ENCODE results near the gene TMEM250. TPM values are rescaled to one million over a fixed set of nuclear protein-coding genes. Genes with fewer than 3 reads are reported as not detected.

The TMEM250 gene
- total RNA-seq, 4 donors from 2014 or later: 34.7 to 75.0 (median 69.2) TPM

GRCh38 chr9:136095070-136096058, 23.3 kb downstream of the TMEM250 start, which contains the start of gene NACC2:
Gene NACC2, minus strand, starts transcription at chr9:136095289. Its CDS starts 44,768 bp downstream, at chr9:136050521.
- Histone ChIP-seq H3K27ac (peak within 1 kb of the TSS; percentile 79 to 95 (median 87)), H3K4me3 (peak within 1 kb of the TSS; percentile 63 to 99 (median 76)), H3K27me3 (no peaks in the 10 kb centered on the region), H3K4me1 (peaks cover 0 to 52% (median 2%) of the 10 kb centered on the region in 4 donors), H3K9me3 (no peaks in the 10 kb centered on the region), H3K36me3 (peaks cover 0 to 5% (median 0%) of the 10 kb centered on the region in 3 donors)
- TF ChIP-seq CTCF (IDR thresholded peaks at IDR 0.05) (no peak), POLR2A (IDR thresholded peaks at IDR 0.05) (peak in 1 of 2 donors; percentile 83)
- peak in 2 of 3 donors; percentile 84 to 88 for DNase-seq

GRCh38 chr9:136093995-136094881, 24.4 kb downstream of the TMEM250 start:
- TF ChIP-seq POLR2A (IDR thresholded peaks at IDR 0.05) (peak in 1 of 2 donors; percentile 11), CTCF (IDR thresholded peaks at IDR 0.05) (peak in 1 of 6 experiments; percentile 4)
- peak; percentile 40 to 80 (median 78) for DNase-seq
- no peaks in the 10 kb centered on the region for H3K9me3 ChIP-seq
- H3K27me3 ChIP-seq: no peaks in the 10 kb centered on the region
- peaks cover 0 to 5% (median 0%) of the 10 kb centered on the region in 3 donors for H3K36me3 ChIP-seq
- peak overlapping the region; percentile 63 to 99 (median 76) for H3K4me3 ChIP-seq
- peak overlapping the region; percentile 79 to 95 (median 87) for H3K27ac ChIP-seq
- H3K4me1 ChIP-seq: peaks cover 0 to 57% (median 2%) of the 10 kb centered on the region in 4 donors

- peaks cover 0 to 63% (median 5%) of the 10 kb centered on the region in 4 donors for H3K4me1 ChIP-seq
- peak overlapping the region; percentile 79 to 95 (median 87) for H3K27ac ChIP-seq
- DNase-seq: no peak
- H3K36me3 ChIP-seq: peaks cover 0 to 5% (median 0%) of the 10 kb centered on the region in 3 donors
- H3K27me3 ChIP-seq: no peaks in the 10 kb centered on the region
- TF ChIP-seq POLR2A (IDR thresholded peaks at IDR 0.05): no peak
- no peak for TF ChIP-seq CTCF (IDR thresholded peaks at IDR 0.05)
- H3K4me3 ChIP-seq: peak overlapping the region; percentile 63 to 99 (median 76)
- no peaks in the 10 kb centered on the region for H3K9me3 ChIP-seq
These were observed 25.2 kb downstream of the TMEM250 start for GRCh38 chr9:136093346-136093986.

- TF ChIP-seq POLR2A (IDR thresholded peaks at IDR 0.05) (no peak), CTCF (IDR thresholded peaks at IDR 0.05) (no peak)
- peak overlapping the region in 1 of 4 donors; percentile 95 for H3K27ac ChIP-seq
- peaks cover 0 to 71% (median 5%) of the 10 kb centered on the region in 4 donors for H3K4me1 ChIP-seq
- H3K36me3 ChIP-seq: peaks cover 0 to 5% (median 0%) of the 10 kb centered on the region in 3 donors
- DNase-seq: no peak
- no peaks in the 10 kb centered on the region for H3K27me3 ChIP-seq
- H3K4me3 ChIP-seq: peak overlapping the region in 1 of 4 donors; percentile 80
- no peaks in the 10 kb centered on the region for H3K9me3 ChIP-seq
These were observed 25.9 kb downstream of the TMEM250 start for GRCh38 chr9:136092741-136093140.

- Histone ChIP-seq H3K27me3 (no peaks in the 10 kb centered on the region), H3K36me3 (peaks cover 0 to 5% (median 0%) of the 10 kb centered on the region in 3 donors), H3K4me3 (no peak overlapping the region), H3K27ac (peak overlapping the region in 1 of 4 donors; percentile 95), H3K4me1 (peaks cover 0 to 75% (median 5%) of the 10 kb centered on the region in 4 donors), H3K9me3 (no peaks in the 10 kb centered on the region)
- no peak for DNase-seq
- TF ChIP-seq POLR2A (IDR thresholded peaks at IDR 0.05): no peak
- TF ChIP-seq CTCF (IDR thresholded peaks at IDR 0.05): no peak
These were observed 26.4 kb downstream of the TMEM250 start for GRCh38 chr9:136092353-136092650.
